ENCODE measurements around the gene SLC49A3. TPM values are rescaled to one million over a fixed set of nuclear protein-coding genes. Genes with fewer than 3 reads are reported as not detected.
"Not testable (repeated sequence)": the region's sequence is repeated elsewhere in the genome, so short reads cannot be mapped to it uniquely, and the experiment has no call there.

SLC49A3 gene
- total RNA-seq, 1 experiment from 2014 or later, result 0.20 TPM

DNA sequence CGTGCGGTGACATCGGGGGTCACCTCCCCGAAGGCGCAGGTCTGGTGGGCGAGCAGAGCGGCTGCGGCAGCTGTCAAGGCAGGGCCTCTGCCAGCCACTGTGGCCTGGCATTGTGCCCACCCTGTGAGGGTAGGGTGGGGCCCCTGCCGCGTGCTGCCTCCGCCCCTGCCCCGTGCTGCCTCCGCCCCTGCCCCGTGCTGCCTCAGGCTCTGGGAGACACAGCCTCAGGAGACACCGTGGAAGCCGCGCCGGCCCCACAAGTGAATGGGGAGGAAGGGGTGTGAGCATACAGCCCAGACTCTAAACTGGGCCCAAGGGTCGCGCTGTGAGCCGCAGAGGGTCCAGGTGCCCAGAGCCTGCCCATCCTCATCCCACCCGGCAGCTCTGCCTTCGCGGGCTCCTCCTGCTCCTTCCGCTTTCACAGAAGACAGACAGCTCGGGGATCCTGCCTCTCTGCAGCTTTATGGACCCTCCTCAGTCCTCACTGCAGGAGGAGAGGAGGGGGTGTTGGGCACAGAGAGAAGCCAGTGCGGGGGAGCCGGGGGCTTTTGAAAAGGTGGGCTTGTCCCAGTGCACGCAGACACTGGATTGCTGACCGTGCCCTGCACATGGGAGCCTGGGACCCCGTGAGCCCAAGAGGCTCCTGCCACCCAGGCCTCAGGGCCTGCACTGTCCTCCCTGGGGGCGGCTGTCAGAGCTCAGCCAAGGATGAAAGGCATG is 44.1 kb upstream of the SLC49A3 start:
- CTCF ChIA-PET, result no interaction called here
- H3K36me3 ChIP-seq (ENCODE audit: control insufficient read depth, insufficient read depth, low read length), result peaks cover 2% of the 10 kb centered on the region; the same call in 1 of the 2 replicates
- BruUV-seq (replicated peaks), result no TSS peak

DNA sequence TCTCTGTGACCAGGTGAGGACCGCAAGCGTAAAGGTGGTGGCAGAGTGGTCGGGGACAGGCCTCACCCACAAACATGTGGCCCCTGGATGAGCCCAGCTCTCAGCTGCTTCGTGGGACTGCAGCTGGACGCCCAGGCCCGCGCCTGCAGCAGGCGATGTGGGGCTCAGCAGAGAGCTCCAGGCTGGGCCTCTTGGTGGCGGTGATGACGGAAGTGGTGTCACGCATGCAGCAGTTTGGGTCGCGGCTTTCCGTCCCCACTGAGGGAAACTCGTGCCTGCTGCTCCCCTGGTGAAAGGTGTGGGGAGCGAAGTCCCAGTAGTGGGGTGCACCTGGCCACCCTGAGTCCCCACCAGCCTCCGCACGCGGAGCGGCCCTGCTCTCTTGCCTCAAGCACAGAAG is 43.5 kb upstream of the SLC49A3 start:
- CTCF ChIA-PET, result no interaction called here
- no peaks in the 10 kb centered on the region for H3K4me1 ChIP-seq
- no TSS peak for BruUV-seq (replicated peaks)
- DNase-seq, result no peak
- peaks cover 56% of the 10 kb centered on the region for H3K36me3 Mint-ChIP-seq (ENCODE audit: insufficient read depth, unreplicated experiment)
- no peaks in the 10 kb centered on the region for H3K9me3 ChIP-seq
- no peaks in the 10 kb centered on the region for H3K27me3 ChIP-seq (replicated peaks; ENCODE audit: control insufficient read depth, insufficient read depth, low read length)
- H3K4me3 Mint-ChIP-seq (ENCODE audit: unreplicated experiment), result no peak overlapping the region
- H3K36me3 ChIP-seq (ENCODE audit: control insufficient read depth, insufficient read depth, low read length), result peaks cover 2% of the 10 kb centered on the region; the same call in 1 of the 2 replicates
- no peak overlapping the region for H3K27ac Mint-ChIP-seq (ENCODE audit: unreplicated experiment)
- H3K27me3 Mint-ChIP-seq (ENCODE audit: insufficient read depth, unreplicated experiment), result no peaks in the 10 kb centered on the region
- H3K4me1 Mint-ChIP-seq (ENCODE audit: low read depth, unreplicated experiment), result no peaks in the 10 kb centered on the region
- POLR2A ChIA-PET, result no interaction called here
- H3K4me3 ChIP-seq (ENCODE audit: low read depth, low read length), result no peak overlapping the region
- TF ChIP-seq CTCF (IDR thresholded peaks at IDR 0.05; ENCODE audit: insufficient read depth in 1 of 2, low read depth in 1 of 2, low read length in 1 of 2, severe bottlenecking in 1 of 2, unreplicated experiment in 1 of 2), result no peak
- intact Hi-C loops (cut with micrococcal nuclease; ENCODE audit: unreplicated experiment), result no loop called here
- H3K9me3 Mint-ChIP-seq (ENCODE audit: unreplicated experiment), result no peaks in the 10 kb centered on the region

More for the DNA sequence above, 44.1 kb upstream of the SLC49A3 start:
- Mint-ChIP-seq H3K4me3 (ENCODE audit: unreplicated experiment) (no peak overlapping the region), H3K27me3 (ENCODE audit: insufficient read depth, unreplicated experiment) (no peaks in the 10 kb centered on the region), H3K9me3 (ENCODE audit: unreplicated experiment) (no peaks in the 10 kb centered on the region), H3K27ac (ENCODE audit: unreplicated experiment) (no peak overlapping the region), H3K4me1 (ENCODE audit: low read depth, unreplicated experiment) (no peaks in the 10 kb centered on the region), H3K36me3 (ENCODE audit: insufficient read depth, unreplicated experiment) (peaks cover 56% of the 10 kb centered on the region)
- DNase-seq, result no peak
- H3K4me3 ChIP-seq (ENCODE audit: low read depth, low read length), result no peak overlapping the region
- no peak for TF ChIP-seq CTCF (IDR thresholded peaks at IDR 0.05; ENCODE audit: insufficient read depth in 1 of 2, low read depth in 1 of 2, low read length in 1 of 2, severe bottlenecking in 1 of 2, unreplicated experiment in 1 of 2)
- H3K27me3 ChIP-seq (replicated peaks; ENCODE audit: control insufficient read depth, insufficient read depth, low read length), result no peaks in the 10 kb centered on the region
- no peaks in the 10 kb centered on the region for H3K4me1 ChIP-seq
- H3K9me3 ChIP-seq, result no peaks in the 10 kb centered on the region
- intact Hi-C loops (cut with micrococcal nuclease; ENCODE audit: unreplicated experiment), result no loop called here
- POLR2A ChIA-PET, result no interaction called here

- H3K9me3 Mint-ChIP-seq (ENCODE audit: unreplicated experiment); POLR2A ChIA-PET; H3K4me3 ChIP-seq (ENCODE audit: low read depth, low read length); H3K4me1 ChIP-seq; intact Hi-C loops (cut with micrococcal nuclease; ENCODE audit: unreplicated experiment); H3K9me3 ChIP-seq; H3K4me1 Mint-ChIP-seq (ENCODE audit: low read depth, unreplicated experiment); H3K4me3 Mint-ChIP-seq (ENCODE audit: unreplicated experiment); H3K27me3 Mint-ChIP-seq (ENCODE audit: insufficient read depth, unreplicated experiment); H3K36me3 ChIP-seq (ENCODE audit: control insufficient read depth, insufficient read depth, low read length); DNase-seq; H3K27ac Mint-ChIP-seq (ENCODE audit: unreplicated experiment); CTCF ChIA-PET; BruUV-seq (replicated peaks); H3K27me3 ChIP-seq (replicated peaks; ENCODE audit: control insufficient read depth, insufficient read depth, low read length): not testable (repeated sequence)
- H3K36me3 Mint-ChIP-seq (ENCODE audit: insufficient read depth, unreplicated experiment), result peaks cover 54% of the 10 kb centered on the region
Observed at GRCh38 chr4:731954-732353, 43.0 kb upstream of the SLC49A3 start.

DNA sequence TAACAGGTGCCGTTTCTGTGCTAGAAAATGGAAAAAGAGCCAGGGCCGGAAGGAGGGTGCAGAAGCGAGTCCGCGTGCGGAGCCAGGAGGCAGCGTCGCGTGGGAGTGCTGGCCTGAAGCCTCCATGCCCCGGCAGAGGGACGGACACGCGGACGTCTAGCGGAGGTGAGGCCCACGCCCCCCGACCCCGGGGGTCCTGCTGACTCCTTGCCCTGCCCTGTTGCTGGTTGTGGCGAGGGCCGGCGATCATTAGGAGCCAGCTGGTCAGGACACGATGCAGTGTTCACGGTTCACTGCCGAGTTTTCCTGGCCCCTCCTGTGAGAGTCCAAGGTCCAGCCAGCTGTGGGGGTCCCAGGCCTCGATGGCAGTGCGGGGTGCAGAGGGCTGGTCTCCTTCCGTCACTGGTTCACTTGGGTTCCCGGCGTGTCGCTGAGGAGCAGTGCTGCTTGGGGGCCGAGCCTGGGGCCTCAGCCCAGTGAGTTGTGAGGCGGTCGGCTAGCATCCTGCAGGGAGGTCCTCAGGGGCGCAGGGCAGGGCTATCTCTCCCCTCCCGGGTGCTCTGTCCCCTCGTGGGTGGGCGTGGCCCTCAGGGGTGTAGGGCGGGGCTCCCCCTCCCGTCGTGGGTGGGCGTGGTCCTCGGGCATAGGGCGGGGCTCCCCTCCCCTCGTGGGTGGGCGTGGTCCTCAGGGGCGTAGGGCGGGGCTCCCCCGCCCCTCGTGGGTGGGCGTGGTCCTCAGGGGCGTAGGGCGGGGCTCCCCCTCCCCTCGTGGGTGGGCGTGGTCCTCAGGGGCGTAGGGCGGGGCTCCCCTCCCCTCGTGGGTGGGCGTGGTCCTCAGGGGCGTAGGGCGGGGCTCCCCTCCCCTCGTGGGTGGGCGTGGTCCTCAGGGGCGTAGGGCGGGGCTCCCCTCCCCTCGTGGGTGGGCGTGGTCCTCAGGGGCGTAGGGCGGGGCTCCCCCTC is 42.3 kb upstream of the SLC49A3 start:
- CTCF ChIA-PET, POLR2A ChIA-PET: not testable (repeated sequence)
- peaks cover 54% of the 10 kb centered on the region for H3K36me3 Mint-ChIP-seq (ENCODE audit: insufficient read depth, unreplicated experiment)

More for the DNA sequence above, 42.3 kb upstream of the SLC49A3 start:
- H3K27me3 ChIP-seq (replicated peaks; ENCODE audit: control insufficient read depth, insufficient read depth, low read length); H3K4me1 ChIP-seq; H3K9me3 ChIP-seq; H3K4me3 ChIP-seq (ENCODE audit: low read depth, low read length); DNase-seq; H3K4me1 Mint-ChIP-seq (ENCODE audit: low read depth, unreplicated experiment); H3K27ac Mint-ChIP-seq (ENCODE audit: unreplicated experiment); H3K9me3 Mint-ChIP-seq (ENCODE audit: unreplicated experiment); H3K36me3 ChIP-seq (ENCODE audit: control insufficient read depth, insufficient read depth, low read length); H3K4me3 Mint-ChIP-seq (ENCODE audit: unreplicated experiment); H3K27me3 Mint-ChIP-seq (ENCODE audit: insufficient read depth, unreplicated experiment); intact Hi-C loops (cut with micrococcal nuclease; ENCODE audit: unreplicated experiment); BruUV-seq (replicated peaks): not testable (repeated sequence)
